Astrocyte (in vitro differentiated cells and primary cell): ENCODE measurements around the gene GTPBP3. TPM values are rescaled to one million over a fixed set of nuclear protein-coding genes. Genes with fewer than 3 reads are reported as not detected.

ENCODE experiments used
- DNase-seq: peaks from one replicate; pipeline ENCODE4 v3.0.0-alpha.2; 2010; ENCODE audit warnings: low read depth
- FAIRE-seq: peaks from 2 replicates; lab custom pipeline; 2011; peaks lifted over from hg19 to GRCh38; lab: Jason Lieb, UNC
- H2AFZ ChIP-seq: 2 replicates; pipeline ENCODE4 v1.6.0; 2012; ENCODE audit warnings: low read depth, low read length, inconsistent platforms
- H3K27ac ChIP-seq: 2 replicates; pipeline ENCODE4 v1.5.1; 2011; ENCODE audit warnings: low read depth, low read length, inconsistent platforms
- H3K27me3 ChIP-seq: 2 replicates; pipeline ENCODE4 v1.6.0; 2011; ENCODE audit warnings: low read length, inconsistent platforms; ENCODE audit not compliant: insufficient read depth
- H3K36me3 ChIP-seq: 2 replicates; pipeline ENCODE4 v1.5.1; 2011; ENCODE audit warnings: low read length, inconsistent platforms; ENCODE audit not compliant: insufficient read depth
- H3K4me1 ChIP-seq: 2 replicates; pipeline ENCODE4 v1.5.1; 2011; ENCODE audit warnings: low read length, inconsistent platforms; ENCODE audit not compliant: insufficient read depth
- H3K4me2 ChIP-seq: 2 replicates; pipeline ENCODE4 v1.6.0; 2012; ENCODE audit warnings: low read length, inconsistent platforms
- H3K4me3 ChIP-seq: 2 replicates; pipeline ENCODE4 v1.5.1; 2011; ENCODE audit warnings: low read depth, mild to moderate bottlenecking, low read length, inconsistent platforms; ENCODE audit not compliant: insufficient read depth
- H3K79me2 ChIP-seq: 2 replicates; pipeline ENCODE4 v1.6.0; 2012; ENCODE audit warnings: mild to moderate bottlenecking, low read length, inconsistent platforms; ENCODE audit not compliant: insufficient read depth
- H3K9ac ChIP-seq: 2 replicates; pipeline ENCODE4 v1.6.0; 2012; ENCODE audit warnings: mild to moderate bottlenecking, low read length, inconsistent platforms
- H3K9me3 ChIP-seq: 2 replicates; pipeline ENCODE4 v1.5.1; 2012; ENCODE audit warnings: low read depth, mild to moderate bottlenecking, low read length, inconsistent platforms; ENCODE audit not compliant: insufficient read depth
- H4K20me1 ChIP-seq: 2 replicates; pipeline ENCODE4 v1.6.0; 2012; ENCODE audit warnings: low read length, inconsistent platforms; ENCODE audit not compliant: insufficient read depth
- H3K27ac Mint-ChIP-seq: one replicate; pipeline ENCODE4 v1.8.0; 2021; ENCODE audit warnings: mild to moderate bottlenecking, mixed read lengths; ENCODE audit not compliant: unreplicated experiment
- H3K27me3 Mint-ChIP-seq: one replicate; pipeline ENCODE4 v1.8.0; 2021; ENCODE audit warnings: low read depth, mixed read lengths; ENCODE audit not compliant: unreplicated experiment
- H3K36me3 Mint-ChIP-seq: one replicate; pipeline ENCODE4 v1.8.0; 2021; ENCODE audit warnings: low read depth, mixed read lengths; ENCODE audit not compliant: unreplicated experiment
- H3K4me1 Mint-ChIP-seq: one replicate; pipeline ENCODE4 v1.8.0; 2021; ENCODE audit warnings: low read depth, mixed read lengths; ENCODE audit not compliant: unreplicated experiment
- H3K4me3 Mint-ChIP-seq: one replicate; pipeline ENCODE4 v1.8.0; 2021; ENCODE audit warnings: mild to moderate bottlenecking, moderate library complexity, mixed read lengths; ENCODE audit not compliant: unreplicated experiment
- H3K9me3 Mint-ChIP-seq: one replicate; pipeline ENCODE4 v1.8.0; 2021; ENCODE audit warnings: mild to moderate bottlenecking, mixed read lengths; ENCODE audit not compliant: unreplicated experiment
- CTCF ChIP-seq: IDR thresholded peaks from 2 replicates; pipeline ENCODE4 v1.5.1; 2011; ENCODE audit warnings: low read depth, mild to moderate bottlenecking, inconsistent platforms, low read length, moderate library complexity; ENCODE audit not compliant: insufficient read depth
- EZH2 ChIP-seq: IDR thresholded peaks from 2 replicates; pipeline ENCODE4 v1.6.1; 2012; ENCODE audit warnings: mild to moderate bottlenecking, low read length, inconsistent platforms; ENCODE audit not compliant: insufficient read depth
- total RNA-seq: library from RNA; stranded (reverse); gene quantifications from 2 replicates; pipeline ENCODE4 v1.2.1, GENCODE V29; 2021

Gene GTPBP3
- total RNA-seq, 1 donor from 2014 or later, result 21.7 TPM

GRCh38 chr19:17390665-17391370 is 53.5 kb downstream of the GTPBP3 start:
- Histone ChIP-seq H3K36me3 (no peaks in the 10 kb centered on the region), H3K9me3 (peaks cover 3% of the 10 kb centered on the region), H3K27me3 (peaks cover 5% of the 10 kb centered on the region), H3K9ac (peak overlapping the region; percentile 62), H3K79me2 (no peaks in the 10 kb centered on the region), H4K20me1 (no peaks in the 10 kb centered on the region), H3K4me1 (peaks cover 4% of the 10 kb centered on the region), H3K4me3 (peak overlapping the region; percentile 60), H3K27ac (no peak overlapping the region), H3K4me2 (peak overlapping the region; percentile 91), H2AFZ (peak overlapping the region; percentile 80)
- peak; percentile 80 for DNase-seq
- Mint-ChIP-seq H3K27ac (peak overlapping the region; percentile 55), H3K9me3 (peaks cover 2% of the 10 kb centered on the region), H3K27me3 (no peaks in the 10 kb centered on the region), H3K4me3 (peak overlapping the region; percentile 83), H3K36me3 (peaks cover 2% of the 10 kb centered on the region), H3K4me1 (peaks cover 4% of the 10 kb centered on the region)
- peak; percentile 22 for TF ChIP-seq CTCF
- TF ChIP-seq EZH2, result peak; percentile 51
- FAIRE-seq, result no peak

GRCh38 chr19:17391371-17392151 is 54.2 kb downstream of the GTPBP3 start:
- Mint-ChIP-seq H3K4me1 (peaks cover 4% of the 10 kb centered on the region), H3K4me3 (peak overlapping the region; percentile 76), H3K9me3 (peaks cover 2% of the 10 kb centered on the region), H3K27me3 (no peaks in the 10 kb centered on the region), H3K36me3 (peaks cover 2% of the 10 kb centered on the region), H3K27ac (peak overlapping the region; percentile 81)
- Histone ChIP-seq H3K79me2 (no peaks in the 10 kb centered on the region), H3K4me3 (peak overlapping the region; percentile 45), H3K36me3 (no peaks in the 10 kb centered on the region), H3K9ac (no peak overlapping the region), H4K20me1 (no peaks in the 10 kb centered on the region), H3K4me2 (peak overlapping the region; percentile 91), H3K27me3 (peaks cover 5% of the 10 kb centered on the region), H2AFZ (peak overlapping the region; percentile 80), H3K27ac (no peak overlapping the region), H3K9me3 (peaks cover 3% of the 10 kb centered on the region), H3K4me1 (peaks cover 4% of the 10 kb centered on the region)
- DNase-seq (no peak), FAIRE-seq (no peak)
- no peak for TF ChIP-seq CTCF
- no peak for TF ChIP-seq EZH2

Other genes with a start within 250 kb of the GTPBP3 start
- 19.2 and 19.8 TPM in 2 replicates for gene USE1, start 122.2 kb upstream of the GTPBP3 start, total RNA-seq
- 12.3 and 13.5 TPM in 2 replicates for gene OCEL1, start 111.3 kb upstream of the GTPBP3 start, total RNA-seq
- gene NR2F6, start 91.6 kb upstream of the GTPBP3 start, total RNA-seq, result 63.5 and 72.8 TPM in 2 replicates
- 0.27 TPM in 1 of 2 replicates, not detected in the other for gene USHBP1, start 72.8 kb upstream of the GTPBP3 start, total RNA-seq
- 112 and 115 TPM in 2 replicates for gene BABAM1, start 70.1 kb upstream of the GTPBP3 start, total RNA-seq
- gene ANKLE1, start 55.7 kb upstream of the GTPBP3 start, total RNA-seq, result 1.0 and 1.8 TPM in 2 replicates
- 8.5 and 9.4 TPM in 2 replicates for gene ABHD8, start 34.1 kb upstream of the GTPBP3 start, total RNA-seq
- gene MRPL34, start 31.7 kb upstream of the GTPBP3 start, total RNA-seq, result 64.8 and 65.1 TPM in 2 replicates
- gene DDA1, start 28.0 kb upstream of the GTPBP3 start, total RNA-seq, result 115 and 123 TPM in 2 replicates
- gene ANO8, start 2.7 kb upstream of the GTPBP3 start, total RNA-seq, result 8.1 and 9.0 TPM in 2 replicates
- gene PLVAP, start 39.8 kb downstream of the GTPBP3 start, total RNA-seq, result 0.77 and 0.95 TPM in 2 replicates
- gene CCDC194, start 56.6 kb downstream of the GTPBP3 start, total RNA-seq, result 14.1 and 15.5 TPM in 2 replicates
- 301 and 376 TPM in 2 replicates for gene BST2, start 68.1 kb downstream of the GTPBP3 start, total RNA-seq
- 41.0 and 50.1 TPM in 2 replicates for gene MVB12A, start 82.5 kb downstream of the GTPBP3 start, total RNA-seq
- gene TMEM221, start 111.1 kb downstream of the GTPBP3 start, total RNA-seq, result 0.19 and 0.23 TPM in 2 replicates
- gene NXNL1, start 123.4 kb downstream of the GTPBP3 start, total RNA-seq, result not detected in 2 replicates
- 9.5 and 10.5 TPM in 2 replicates for gene SLC27A1, start 133.0 kb downstream of the GTPBP3 start, total RNA-seq
- gene PGLS, start 174.1 kb downstream of the GTPBP3 start, total RNA-seq, result 102 and 109 TPM in 2 replicates
- gene COLGALT1, start 218.1 kb downstream of the GTPBP3 start, total RNA-seq, result 137 and 152 TPM in 2 replicates